RWPE1 (cell line): ENCODE measurements around the gene FAM174C.
"Not testable (repeated sequence)": the region's sequence is repeated elsewhere in the genome, so short reads cannot be mapped to it uniquely, and the experiment has no call there.

Experiments used
- CTCF ChIA-PET: fragments of 350-600 bp; sonication (Branson Sonifier 250); formaldehyde crosslinking; extraction: SDS; loops from one replicate; lab custom pipeline; 2021; lab: Yijun Ruan, JAX
- POLR2A ChIA-PET: fragments of 400-600 bp; formaldehyde crosslinking; extraction: SDS; loops from one replicate; lab custom pipeline; 2020; ENCODE audit warnings: antibody characterized with exemption; ENCODE audit not compliant: low non-redundant PET; lab: Yijun Ruan, JAX
- DNase-seq: peaks from one replicate; pipeline ENCODE4 v3.0.0; 2012; ENCODE audit warnings: low spot score
- H3K27ac ChIP-seq: fragments of 450-650 bp; 2 replicates; pipeline ENCODE4 v1.5.1; 2017
- CTCF ChIP-seq: fragments of 450-650 bp; conservative IDR thresholded peaks from 2 replicates; pipeline ENCODE4 v1.5.1; 2017; ENCODE audit warnings: low read depth, mild to moderate bottlenecking

The FAM174C gene

DNA sequence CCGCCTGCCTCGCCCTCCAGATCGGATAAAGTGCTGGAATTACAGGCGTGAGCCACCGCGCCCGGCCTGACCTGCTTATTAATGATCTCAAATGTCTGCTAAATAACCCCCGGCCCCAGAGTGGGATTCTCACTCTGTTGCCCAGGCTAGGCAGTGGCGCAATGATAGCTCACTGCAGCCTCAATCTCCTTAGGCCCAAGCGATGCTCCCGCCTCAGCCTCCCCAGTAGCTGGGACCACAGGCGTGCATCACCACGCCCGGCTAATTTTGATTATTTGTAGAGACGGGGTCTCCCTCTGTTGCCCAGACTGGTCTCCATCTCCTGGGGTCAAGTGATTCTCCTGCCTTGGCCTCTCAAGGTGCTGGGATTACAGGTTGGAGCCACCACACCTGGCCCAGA, 34.4 kb upstream of the FAM174C start:
- no peak for TF ChIP-seq CTCF
- POLR2A ChIA-PET = interaction anchor here (0.6 kb wide), 1 partner anchor 54 kb away, joined by 3 read pairs; no protein-coding TSS in a partner anchor
- CTCF ChIA-PET = interaction anchor here (0.6 to 1.6 kb wide), 7 partner anchors 9 to 128 kb away, joined by 3 to 5 read pairs (median 4); no protein-coding TSS in a partner anchor
- DNase-seq = no peak
- H3K27ac ChIP-seq = peak overlapping the region; percentile 100

DNA sequence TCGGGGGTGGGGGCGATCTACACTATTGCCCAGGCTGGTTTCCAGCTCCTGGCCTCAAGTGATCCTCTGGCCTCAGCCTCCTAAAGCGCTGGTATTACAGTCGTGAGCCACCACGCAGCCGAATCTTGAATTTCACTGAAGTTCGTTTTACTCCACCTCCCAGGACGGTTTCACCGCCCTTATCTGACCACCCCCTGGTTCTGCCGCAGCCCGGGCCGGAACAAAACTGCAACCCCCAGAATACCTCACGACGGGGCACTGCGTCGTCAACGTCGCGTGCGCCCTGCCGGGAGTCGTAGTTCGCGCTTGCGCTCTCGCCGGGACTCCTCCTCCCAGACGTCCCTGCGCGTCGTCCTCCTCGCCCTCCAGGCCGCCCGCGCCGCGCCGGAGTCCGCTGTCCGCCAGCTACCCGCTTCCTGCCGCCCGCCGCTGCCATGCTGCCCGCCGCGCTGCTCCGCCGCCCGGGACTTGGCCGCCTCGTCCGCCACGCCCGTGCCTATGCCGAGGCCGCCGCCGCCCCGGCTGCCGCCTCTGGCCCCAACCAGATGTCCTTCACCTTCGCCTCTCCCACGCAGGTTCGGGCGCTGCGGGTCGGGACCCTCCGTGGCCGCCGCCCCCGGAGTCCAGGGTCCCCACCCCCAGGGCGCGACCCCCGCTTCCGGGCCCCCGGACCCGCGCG, 33.8 kb upstream of the FAM174C start, which contains the start of gene ATP5F1D:
ATP5F1D (plus strand) TSS at position 335 of the 679 bp plus-strand sequence; CDS start at position 435, 100 bp downstream.
- TF ChIP-seq CTCF = no peak
- POLR2A ChIA-PET = interaction anchor here (0.9 kb wide), 1 partner anchor 23 kb away, joined by 3 read pairs; no protein-coding TSS in a partner anchor
- DNase-seq = peak; percentile 90
- CTCF ChIA-PET = interaction anchor here (0.6 to 1.6 kb wide), 6 partner anchors 19 to 141 kb away, joined by 3 to 4 read pairs (median 4); no protein-coding TSS in a partner anchor
- peak within 1 kb of the TSS; percentile 100 for H3K27ac ChIP-seq

DNA sequence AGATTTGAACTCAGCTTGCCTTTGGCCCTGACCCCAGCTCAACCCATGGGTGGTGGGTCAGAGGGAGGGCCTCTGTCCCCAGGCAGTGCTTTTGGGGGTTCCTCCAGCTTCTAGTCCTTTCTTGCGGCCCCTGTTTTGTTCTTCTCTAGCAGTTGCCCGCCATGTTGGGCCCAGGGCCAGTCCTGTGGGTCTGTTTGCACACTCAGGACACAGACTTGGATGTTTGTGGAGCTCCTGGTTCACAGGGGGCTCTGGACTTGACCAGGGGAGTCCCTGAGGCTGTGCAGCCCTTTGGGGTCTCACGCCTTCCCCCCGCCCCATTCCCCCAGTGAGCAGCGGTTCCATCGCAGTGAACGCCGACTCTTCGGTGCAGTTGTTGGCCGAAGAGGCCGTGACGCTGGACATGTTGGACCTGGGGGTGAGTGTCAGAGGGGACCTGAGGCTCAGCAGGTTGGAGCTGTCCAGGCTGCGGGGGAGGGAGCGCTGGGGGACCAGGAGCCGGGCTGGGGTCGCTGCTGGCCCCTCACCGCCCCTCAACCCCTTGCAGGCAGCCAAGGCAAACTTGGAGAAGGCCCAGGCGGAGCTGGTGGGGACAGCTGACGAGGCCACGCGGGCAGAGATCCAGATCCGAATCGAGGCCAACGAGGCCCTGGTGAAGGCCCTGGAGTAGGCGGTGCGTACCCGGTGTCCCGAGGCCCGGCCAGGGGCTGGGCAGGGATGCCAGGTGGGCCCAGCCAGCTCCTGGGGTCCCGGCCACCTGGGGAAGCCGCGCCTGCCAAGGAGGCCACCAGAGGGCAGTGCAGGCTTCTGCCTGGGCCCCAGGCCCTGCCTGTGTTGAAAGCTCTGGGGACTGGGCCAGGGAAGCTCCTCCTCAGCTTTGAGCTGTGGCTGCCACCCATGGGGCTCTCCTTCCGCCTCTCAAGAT, 31.3 kb upstream of the FAM174C start:
- TF ChIP-seq CTCF = peak; percentile 93
- H3K27ac ChIP-seq = peak overlapping the region; percentile 100
- POLR2A ChIA-PET = interaction anchor here (0.6 to 2.8 kb wide), 5 partner anchors 9 to 140 kb away, joined by 3 to 40 read pairs (median 7); partner anchors contain the start of gene CIRBP

DNA sequence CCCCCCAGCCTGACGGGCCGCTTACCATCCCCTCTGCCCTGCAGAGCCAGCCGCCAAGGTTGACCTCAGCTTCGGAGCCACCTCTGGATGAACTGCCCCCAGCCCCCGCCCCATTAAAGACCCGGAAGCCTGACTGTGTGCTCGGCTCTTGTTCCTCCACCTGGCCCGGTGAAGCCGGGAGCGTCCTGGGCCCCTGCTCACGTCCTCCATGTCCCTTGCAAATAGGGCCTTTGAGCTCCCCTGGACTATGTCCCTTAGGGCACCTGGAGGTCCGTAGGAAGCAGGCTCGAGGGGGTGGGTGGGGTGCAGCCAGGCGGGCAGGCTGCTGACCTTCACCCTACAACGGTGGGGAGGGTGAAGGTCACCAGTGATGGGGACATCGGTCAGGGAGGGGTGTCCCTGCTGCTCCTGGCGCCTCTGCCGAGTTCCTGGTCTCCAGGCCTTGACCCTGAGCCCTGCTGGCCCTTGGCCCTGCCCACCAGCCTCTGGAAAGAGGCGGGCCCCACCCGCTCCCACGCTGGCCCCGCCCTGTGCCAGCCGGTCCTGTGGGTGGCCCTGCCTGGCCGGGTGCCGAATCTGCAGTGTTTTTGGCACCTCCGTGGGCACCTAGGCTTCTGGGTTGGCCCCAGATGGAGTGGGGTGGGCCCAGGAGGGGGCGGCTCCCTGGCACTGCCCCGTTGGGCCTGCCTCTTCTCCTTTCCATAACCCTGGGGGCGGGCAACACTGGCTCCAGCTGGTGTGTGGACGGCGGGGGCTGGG, 30.5 kb upstream of the FAM174C start:
- peak overlapping the region; percentile 100 for H3K27ac ChIP-seq
- TF ChIP-seq CTCF = peak; percentile 33; the same call in 1 of the 2 replicates
- POLR2A ChIA-PET = interaction anchor here (0.6 to 2.8 kb wide), 4 partner anchors 19 to 141 kb away, joined by 3 to 40 read pairs (median 8); partner anchors contain the start of gene CIRBP
- CTCF ChIA-PET = interaction anchor here (0.5 to 4.8 kb wide), 25 partner anchors 8 to 581 kb away, joined by 3 to 116 read pairs (median 5); partner anchors contain the start of gene CIRBP
- no peak for DNase-seq

More for the DNA sequence above, 31.3 kb upstream of the FAM174C start:
- CTCF ChIA-PET = interaction anchor here (0.5 to 4.8 kb wide), 28 partner anchors 8 to 582 kb away, joined by 3 to 116 read pairs (median 5); partner anchors contain the start of gene CIRBP
- peak; percentile 75 for DNase-seq

GRCh38 chr19:1245494-1246264, 29.7 kb upstream of the FAM174C start:
- H3K27ac ChIP-seq = peak overlapping the region; percentile 100
- no peak for TF ChIP-seq CTCF
- CTCF ChIA-PET = interaction anchor here (1.0 to 4.8 kb wide), 3 partner anchors 19 to 210 kb away, joined by 3 to 116 read pairs (median 10); partner anchors contain the start of gene CIRBP

DNA sequence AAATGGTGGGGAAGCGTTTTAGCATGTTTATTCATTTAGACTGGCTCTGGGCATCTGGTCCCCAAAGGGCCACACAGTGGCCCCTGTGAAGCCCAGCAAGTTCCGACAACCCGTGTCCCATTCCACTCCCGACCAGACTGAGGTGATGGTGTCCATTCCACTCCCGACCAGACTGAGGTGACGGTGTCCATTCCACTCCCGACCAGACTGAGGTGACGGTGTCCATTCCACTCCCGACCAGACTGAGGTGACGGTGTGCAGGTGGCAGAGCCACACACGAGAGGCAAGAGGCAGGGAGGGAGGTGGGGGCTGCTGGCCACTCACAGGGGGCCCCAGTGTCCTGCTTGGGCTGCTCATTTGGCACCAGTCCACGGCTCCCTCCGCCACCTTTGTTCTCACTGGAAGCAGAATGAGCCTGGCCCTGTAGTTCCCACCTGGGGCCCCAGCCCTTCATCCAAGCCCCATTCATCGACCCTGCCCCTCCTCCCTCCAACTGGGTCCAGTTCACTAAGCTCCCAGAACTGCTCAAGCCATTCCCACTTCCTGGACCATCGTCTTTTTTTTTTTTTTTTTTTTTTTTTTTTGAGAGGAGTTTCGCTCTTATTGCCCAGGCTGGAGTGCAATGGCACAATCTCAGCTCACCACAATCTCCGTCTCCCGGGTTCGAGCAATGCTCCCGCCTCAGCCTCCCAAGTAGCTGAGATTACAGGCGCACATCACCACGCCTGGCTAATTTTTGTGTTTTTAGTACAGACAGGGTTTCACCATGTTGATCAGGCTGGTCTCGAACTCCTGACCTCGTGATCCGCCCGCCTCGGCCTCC, 28.9 kb upstream of the FAM174C start:
- H3K27ac ChIP-seq = peak overlapping the region; percentile 100
- ChIA-PET CTCF (interaction anchor here (1.0 to 4.8 kb wide), 2 partner anchors 18 to 209 kb away, joined by 3 to 116 read pairs; partner anchors contain the start of gene CIRBP), POLR2A (interaction anchor here (0.6 to 0.7 kb wide), 2 partner anchors 8 to 22 kb away, joined by 4 to 6 read pairs; no protein-coding TSS in a partner anchor)
- DNase-seq = not testable (repeated sequence)

More at GRCh38 chr19:1245494-1246264, 29.7 kb upstream of the FAM174C start:
- POLR2A ChIA-PET = interaction anchor here (2.8 kb wide), 1 partner anchor 23 kb away, joined by 40 read pairs; the partner anchor contains the start of gene CIRBP
- no peak for DNase-seq
